GM18858 (cell line): ENCODE results near the gene PITPNM3.

Experiments used
- ATAC-seq: cut with Tn5 transposase; IDR thresholded peaks from one replicate; pipeline ENCODE4 v1.9.1; 2021; ENCODE audit not compliant: unreplicated experiment

Gene PITPNM3

DNA sequence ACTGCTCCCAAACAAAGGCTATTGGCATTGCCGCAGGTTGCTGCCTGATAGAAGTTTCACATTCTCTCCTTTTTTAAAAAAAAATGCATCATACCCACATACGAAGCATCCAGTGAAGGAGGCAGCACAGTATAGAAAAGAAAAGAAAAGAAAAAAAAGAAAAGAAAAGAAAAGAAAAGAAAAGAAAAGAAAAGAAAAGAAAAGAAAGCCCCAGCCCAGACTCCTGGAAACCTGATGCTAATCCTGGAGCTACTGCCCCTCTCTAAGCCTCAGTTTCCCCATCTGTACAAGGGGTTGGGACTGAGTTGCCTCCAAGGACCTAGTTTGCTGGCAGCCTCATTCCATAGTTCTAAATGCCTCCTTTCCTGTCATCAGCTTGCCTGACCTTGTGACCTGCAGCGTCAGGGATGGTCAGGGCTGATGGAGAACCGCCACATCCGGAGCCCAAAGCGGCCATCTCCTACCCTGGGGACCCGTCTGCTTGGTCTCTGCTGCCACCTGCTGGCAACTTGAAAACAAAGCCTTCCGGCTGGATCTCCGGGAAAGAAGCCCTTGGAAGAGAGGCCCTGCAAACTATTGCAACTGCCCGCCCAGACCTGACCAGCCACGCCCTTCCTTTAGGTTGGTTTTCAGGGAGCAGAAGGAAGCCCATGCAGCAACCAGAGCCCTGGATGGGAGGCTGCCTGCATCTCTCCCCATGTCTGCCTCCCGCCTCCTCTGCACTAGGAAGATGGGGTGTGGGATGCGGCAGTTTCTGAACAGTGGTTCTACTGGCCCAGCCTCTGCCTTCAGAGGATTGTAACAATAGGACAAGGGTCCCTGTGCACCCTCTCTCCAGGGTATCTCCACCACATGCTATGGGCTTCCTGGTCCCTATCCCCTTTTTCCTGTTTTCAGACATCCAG lies 134.4 kb downstream of the PITPNM3 start:
- ATAC-seq: no peak

DNA sequence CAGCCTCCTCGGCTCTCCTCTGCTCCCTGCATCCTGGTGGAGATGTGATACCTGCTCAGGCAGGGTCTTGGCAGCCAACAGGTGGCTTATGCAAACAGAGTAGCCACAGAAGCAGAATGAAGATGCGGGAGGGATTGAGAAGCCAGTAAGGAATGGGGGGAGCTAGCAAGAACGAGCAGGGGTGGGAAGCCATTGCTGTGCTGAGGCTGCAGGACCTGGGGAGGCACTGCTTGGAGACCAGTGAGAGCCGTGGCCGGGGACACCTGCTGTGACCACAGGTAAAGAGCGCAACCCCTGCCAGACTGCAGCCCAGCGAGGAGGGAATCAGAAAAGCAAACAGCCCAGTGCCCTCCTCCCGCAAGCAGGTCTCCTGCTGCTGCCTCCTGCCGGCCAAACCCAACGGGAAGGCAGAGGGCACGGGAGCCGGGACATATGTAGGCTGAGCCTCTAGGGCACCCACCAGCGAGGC lies 136.1 kb downstream of the PITPNM3 start:
- no peak for ATAC-seq

DNA sequence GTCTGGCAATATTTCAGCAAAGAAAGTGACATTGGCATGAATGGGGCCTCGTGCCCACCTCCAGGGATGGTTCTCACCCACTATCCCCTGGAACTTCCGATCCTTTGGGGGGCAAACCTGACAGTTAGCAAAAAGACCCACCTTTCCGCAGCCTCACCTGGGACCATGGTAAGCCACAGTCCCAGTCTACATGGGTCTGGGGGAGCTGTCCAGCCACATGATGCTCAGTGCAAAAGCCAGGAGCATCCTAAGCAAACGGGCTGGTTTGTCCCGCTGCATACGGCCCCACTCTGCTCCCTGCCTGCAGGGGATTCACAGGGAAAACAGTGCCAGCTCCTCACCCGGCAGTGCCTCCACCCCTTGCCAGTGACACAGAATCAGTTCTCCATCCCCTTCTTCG lies 140.7 kb downstream of the PITPNM3 start:
- no peak for ATAC-seq

DNA sequence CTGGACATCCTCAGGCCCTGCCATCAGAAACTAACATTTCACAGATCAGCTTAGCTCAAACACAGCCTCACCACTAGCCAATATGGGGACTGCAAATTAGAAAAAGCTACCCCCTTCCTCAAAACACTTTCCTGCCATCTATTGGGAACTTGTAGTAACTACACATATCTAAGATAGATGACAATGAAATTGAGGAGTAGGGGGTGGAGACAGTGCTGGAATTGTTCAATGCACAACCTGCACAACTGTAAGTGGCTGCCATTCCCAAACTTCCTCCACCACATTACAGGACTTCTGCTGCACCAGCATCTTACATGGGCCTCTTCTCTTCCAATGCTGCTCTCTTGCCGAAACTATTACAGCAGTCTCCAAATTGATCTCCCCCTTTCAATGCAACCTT lies 143.3 kb downstream of the PITPNM3 start:
- ATAC-seq: no peak

DNA sequence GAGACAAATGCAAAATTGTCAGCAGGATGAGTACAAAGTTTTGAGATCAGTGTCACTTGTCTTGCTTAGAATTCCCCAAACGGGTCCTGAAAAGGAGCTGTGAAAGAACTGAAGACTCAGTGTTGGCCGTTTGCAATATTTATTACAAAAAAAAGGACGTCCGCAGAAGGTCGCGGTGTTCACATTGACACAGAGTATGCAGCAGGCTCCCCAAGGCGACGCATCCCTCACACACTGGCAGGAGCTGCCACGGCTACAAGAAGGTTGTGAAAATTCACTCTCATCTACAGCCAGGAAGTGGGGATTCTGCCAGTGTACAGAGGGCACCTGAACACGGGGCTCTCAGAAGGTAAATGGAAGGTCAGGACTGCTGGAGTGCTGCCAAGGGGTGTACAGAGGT lies 147.6 kb downstream of the PITPNM3 start:
- no peak for ATAC-seq

DNA sequence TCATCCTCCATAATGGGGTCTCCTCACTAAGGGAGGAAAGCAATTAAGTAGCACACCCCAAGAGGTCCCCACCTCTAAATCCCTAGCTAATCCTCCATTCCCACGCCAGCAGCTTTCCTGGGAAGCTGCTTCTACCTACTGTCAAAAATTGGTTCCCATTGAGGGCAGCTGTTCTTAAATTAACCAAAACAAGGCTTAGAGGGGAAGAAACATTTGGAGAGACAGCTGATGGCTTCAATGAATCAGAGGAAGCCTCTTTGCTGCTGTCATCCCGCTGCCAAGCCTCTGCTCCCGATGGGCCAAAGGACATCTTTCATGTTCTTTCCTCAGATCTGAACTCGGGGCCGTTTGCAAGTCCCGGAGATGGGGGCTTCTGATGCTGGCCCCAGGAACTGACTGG lies 148.1 kb downstream of the PITPNM3 start:
- no peak for ATAC-seq

DNA sequence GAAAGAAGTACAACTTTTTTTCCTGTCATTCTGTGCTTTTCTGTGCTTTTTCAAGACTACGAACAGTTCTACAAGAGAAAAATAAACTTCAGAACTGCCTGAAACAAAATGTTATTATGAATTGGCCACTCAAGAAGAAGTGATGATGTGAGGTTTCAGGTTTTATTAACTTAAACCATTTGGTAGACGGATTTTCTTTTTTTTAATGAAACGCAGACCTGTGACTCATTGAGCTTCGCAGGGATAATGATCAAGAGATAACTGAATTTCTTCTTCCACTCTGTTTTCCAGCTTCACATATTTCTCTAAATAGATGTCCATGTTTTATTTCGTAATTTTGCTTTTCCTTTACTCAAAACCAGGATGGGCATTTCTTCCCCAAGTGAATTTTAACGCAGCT lies 154.1 kb downstream of the PITPNM3 start:
- ATAC-seq: no peak
